GM11168 (cell line): ENCODE measurements around the gene METTL26.

Source experiments
- in situ Hi-C: fragments of 300-500 bp; cut with MboI; formaldehyde crosslinking; loops from one replicate; pipeline ENCODE4 v1.12.0; 2022; ENCODE audit warnings: low sequenced_read_pairs; ENCODE audit not compliant: unreplicated experiment

The METTL26 gene

GRCh38 chr16:636206-637080, at the start of gene METTL26:
Gene METTL26, minus strand, starts transcription at chr16:636305. Its CDS starts 15 bp downstream, at chr16:636290.
- in situ Hi-C loops = no loop called here

GRCh38 chr16:684961-685696, 49.0 kb upstream of the METTL26 start:
- in situ Hi-C loops = no loop called here

GRCh38 chr16:684071-684794, 48.1 kb upstream of the METTL26 start, which contains the start of gene JMJD8:
Gene JMJD8, minus strand, starts transcription at chr16:684334. Its CDS starts 15 bp downstream, at chr16:684319.
- in situ Hi-C loops = no loop called here

GRCh38 chr16:683396-684070, 47.4 kb upstream of the METTL26 start:
- in situ Hi-C loops = no loop called here

GRCh38 chr16:682493-683395, 46.6 kb upstream of the METTL26 start:
- in situ Hi-C loops = no loop called here

GRCh38 chr16:681746-682427, 45.8 kb upstream of the METTL26 start:
- in situ Hi-C loops = no loop called here

GRCh38 chr16:680967-681745, 45.1 kb upstream of the METTL26 start:
- in situ Hi-C loops = no loop called here

GRCh38 chr16:680625-680945, 44.5 kb upstream of the METTL26 start:
- in situ Hi-C loops = no loop called here

GRCh38 chr16:679814-680624, 43.9 kb upstream of the METTL26 start, which contains the start of gene STUB1:
Gene STUB1, plus strand, starts transcription at chr16:680410. Its CDS starts 116 bp downstream, at chr16:680526.
- in situ Hi-C loops = no loop called here

GRCh38 chr16:678858-679813, 43.0 kb upstream of the METTL26 start:
- in situ Hi-C loops = no loop called here

- in situ Hi-C loops = no loop called here
These were observed 42.2 kb upstream of the METTL26 start for GRCh38 chr16:678209-678857.

GRCh38 chr16:677316-678190, 41.4 kb upstream of the METTL26 start:
- in situ Hi-C loops = no loop called here

GRCh38 chr16:676913-677312, 40.8 kb upstream of the METTL26 start:
- in situ Hi-C loops = no loop called here

- in situ Hi-C loops = no loop called here
These were observed 40.4 kb upstream of the METTL26 start for GRCh38 chr16:676565-676902.
